Stomach (tissue), 4 donors: ENCODE data around the gene TRABD2B.

ENCODE experiments used
- EP300 ChIP-seq: sonication (generic); formaldehyde crosslinking; IDR thresholded peaks from one replicate; pipeline ENCODE4 v1.6.1; 2017; ENCODE audit warnings: antibody characterized with exemption
- POLR2A ChIP-seq, 4 donors: fragments of 450-650 bp; IDR thresholded peaks; one replicate each; pipeline ENCODE4 v1.6.1; 2016; ENCODE audit warnings: antibody characterized with exemption in 4 of 4, control low read depth in 2 of 4, mild to moderate bottlenecking in 1 of 4, moderate library complexity in 1 of 4
- POLR2AphosphoS5 ChIP-seq, 3 donors: sonication (generic); formaldehyde crosslinking; IDR thresholded peaks; one replicate each; pipeline ENCODE4 v1.6.1; 2016; ENCODE audit warnings: antibody characterized with exemption in 3 of 3
- TF ChIP-seq, protein P1 (sequence below), 7 experiments: fragments of 450-650 bp in 4 of 7; fragments of 200-600 bp in 3 of 7; sonication (generic) in 3 of 7; IDR thresholded peaks; one replicate each; pipeline ENCODE4 v1.5.1; 2016 to 2019; ENCODE audit warnings: antibody characterized with exemption in 7 of 7, control low read depth in 2 of 7, mild to moderate bottlenecking in 1 of 7

DNA sequence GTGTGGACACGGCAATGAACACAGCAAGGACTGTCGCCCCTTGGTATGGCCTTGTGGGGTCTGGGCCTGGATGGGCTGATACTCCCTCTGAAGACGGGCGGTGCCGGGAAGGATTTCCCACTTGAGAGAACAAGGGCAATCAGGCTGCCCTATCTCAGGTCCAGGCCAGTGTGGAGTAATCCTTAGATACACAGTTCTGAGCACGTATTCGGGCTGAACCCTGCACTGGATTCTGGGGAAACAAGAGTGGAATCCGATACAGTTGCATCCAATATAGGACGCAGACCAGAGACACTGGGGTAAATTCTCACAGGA lies 177.7 kb downstream of the TRABD2B start:
- TF ChIP-seq POLR2A (IDR thresholded peaks at IDR 0.05) (no peak), EP300 (no peak), POLR2AphosphoS5 (IDR thresholded peaks at IDR 0.05) (no peak)
- TF ChIP-seq, protein P1, sequence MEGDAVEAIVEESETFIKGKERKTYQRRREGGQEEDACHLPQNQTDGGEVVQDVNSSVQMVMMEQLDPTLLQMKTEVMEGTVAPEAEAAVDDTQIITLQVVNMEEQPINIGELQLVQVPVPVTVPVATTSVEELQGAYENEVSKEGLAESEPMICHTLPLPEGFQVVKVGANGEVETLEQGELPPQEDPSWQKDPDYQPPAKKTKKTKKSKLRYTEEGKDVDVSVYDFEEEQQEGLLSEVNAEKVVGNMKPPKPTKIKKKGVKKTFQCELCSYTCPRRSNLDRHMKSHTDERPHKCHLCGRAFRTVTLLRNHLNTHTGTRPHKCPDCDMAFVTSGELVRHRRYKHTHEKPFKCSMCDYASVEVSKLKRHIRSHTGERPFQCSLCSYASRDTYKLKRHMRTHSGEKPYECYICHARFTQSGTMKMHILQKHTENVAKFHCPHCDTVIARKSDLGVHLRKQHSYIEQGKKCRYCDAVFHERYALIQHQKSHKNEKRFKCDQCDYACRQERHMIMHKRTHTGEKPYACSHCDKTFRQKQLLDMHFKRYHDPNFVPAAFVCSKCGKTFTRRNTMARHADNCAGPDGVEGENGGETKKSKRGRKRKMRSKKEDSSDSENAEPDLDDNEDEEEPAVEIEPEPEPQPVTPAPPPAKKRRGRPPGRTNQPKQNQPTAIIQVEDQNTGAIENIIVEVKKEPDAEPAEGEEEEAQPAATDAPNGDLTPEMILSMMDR (IDR thresholded peaks at IDR 0.05) = no peak
